Spinal cord (tissue), 10 donors: Measurements from ENCODE around the gene APOF. TPM values are rescaled to one million over a fixed set of nuclear protein-coding genes. Genes with fewer than 3 reads are reported as not detected.
"Not testable (repeated sequence)": the region's sequence is repeated elsewhere in the genome, so short reads cannot be mapped to it uniquely, and the experiment has no call there.

ENCODE experiments used
- DNase-seq, 6 donors: peaks; one replicate each; pipeline versions ENCODE4 v3.0.0 to v3.0.0-alpha.2; 2013 to 2015; ENCODE audit warnings: low spot score in 6 of 6, low read depth in 4 of 6
- H3K27ac ChIP-seq: one replicate; pipeline ENCODE4 v1.5.1; 2013; ENCODE audit warnings: low read depth, low read length, control low read depth
- H3K27me3 ChIP-seq: one replicate; pipeline ENCODE4 v1.6.1; 2013; ENCODE audit warnings: low read length; ENCODE audit not compliant: control insufficient read depth, insufficient read depth
- H3K36me3 ChIP-seq: one replicate; pipeline ENCODE4 v1.6.1; 2013; ENCODE audit warnings: low read length; ENCODE audit not compliant: control insufficient read depth, insufficient read depth
- H3K4me1 ChIP-seq: one replicate; pipeline ENCODE4 v1.6.1; 2013; ENCODE audit warnings: low read length; ENCODE audit not compliant: control insufficient read depth, insufficient read depth
- H3K4me3 ChIP-seq: one replicate; pipeline ENCODE4 v1.5.1; 2013; ENCODE audit warnings: low read depth, low read length, control low read depth
- H3K9me3 ChIP-seq: one replicate; pipeline ENCODE4 v1.6.1; 2013; ENCODE audit warnings: low read length; ENCODE audit not compliant: control insufficient read depth, insufficient read depth
- WGBS: methylation state at CpG from one replicate; pipeline ENCODE4 v1.1.5; 2013; ENCODE audit warnings: missing lambda C conversion rate; ENCODE audit not compliant: insufficient coverage; 5-methylcytosine and 5-hydroxymethylcytosine counted together
- polyA plus RNA-seq, 2 donors: library from polyadenylated mRNA; unstranded; fragments of 120-200 nt; gene quantifications; one replicate each; pipeline ENCODE4 v1.2.1, GENCODE V29; 2013; ENCODE audit not compliant: insufficient read length in 2 of 2
- total RNA-seq, 2 donors: library from RNA; depleted of rRNA in 1 of 2; stranded (reverse); fragments of 120-200 nt in 1 of 2; fragments of >200 nt in 1 of 2; gene quantifications; one replicate each; pipeline versions ENCODE4 v1.2.3 to v1.2.4, GENCODE V29; 2013 to 2014
- donor health status: healthy.

The APOF gene
- total and polyA plus RNA-seq, 4 donors, result 0.12 TPM; not detected in 3

DNA sequence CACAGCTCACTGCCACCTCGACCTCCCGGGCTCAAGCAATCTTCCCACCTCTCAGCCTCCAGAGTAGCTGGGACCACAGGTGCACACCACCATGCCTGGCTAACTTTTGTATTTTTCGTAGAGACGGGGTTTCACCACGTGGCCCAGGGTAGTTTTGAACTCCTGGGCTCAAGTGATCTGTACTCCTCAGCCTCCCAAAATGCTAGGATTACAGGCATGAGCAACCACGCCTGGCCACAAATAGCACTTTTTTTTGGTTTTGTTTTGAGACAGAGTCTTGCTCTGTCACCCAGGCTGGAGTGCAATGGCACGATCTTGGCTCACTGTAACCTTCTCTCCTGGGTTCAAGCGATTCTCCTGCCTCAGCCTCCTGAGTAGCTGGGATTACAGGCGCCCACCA, 15.4 kb downstream of the APOF start:
- not testable (repeated sequence) for H3K4me1 ChIP-seq, H3K9me3 ChIP-seq, H3K4me3 ChIP-seq, DNase-seq, H3K27ac ChIP-seq, H3K27me3 ChIP-seq
- peaks cover 78% of the 10 kb centered on the region for H3K36me3 ChIP-seq
- WGBS, result 96% methylated on average over 6 of the region's 9 CpGs

DNA sequence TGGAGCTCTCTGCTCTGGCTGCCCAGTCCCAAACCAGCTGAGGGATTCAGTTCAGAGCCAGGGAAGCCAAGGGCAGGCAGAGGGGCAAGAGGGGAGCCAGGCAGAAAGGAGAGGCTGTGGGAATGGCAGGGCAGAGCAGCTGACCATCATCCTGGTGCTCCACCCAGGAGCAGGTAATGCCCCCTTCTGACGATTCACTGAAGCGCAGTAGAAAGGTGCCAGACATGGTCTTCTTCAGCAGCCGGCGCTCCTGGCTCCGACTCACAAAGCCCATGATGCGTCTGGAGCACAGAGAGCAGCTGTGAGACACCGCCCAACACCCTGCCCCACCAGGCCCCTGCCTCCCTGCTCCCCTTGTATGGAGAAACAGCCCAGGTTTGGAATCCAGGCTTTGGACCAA, 16.0 kb downstream of the APOF start:
- no peak overlapping the region for H3K27ac ChIP-seq
- H3K36me3 ChIP-seq, result peaks cover 77% of the 10 kb centered on the region
- no peaks in the 10 kb centered on the region for H3K4me1 ChIP-seq
- WGBS, result 72% methylated on average over 7 of the region's 7 CpGs
- no peaks in the 10 kb centered on the region for H3K9me3 ChIP-seq
- no peak overlapping the region for H3K4me3 ChIP-seq
- H3K27me3 ChIP-seq, result no peaks in the 10 kb centered on the region
- no peak for DNase-seq

DNA sequence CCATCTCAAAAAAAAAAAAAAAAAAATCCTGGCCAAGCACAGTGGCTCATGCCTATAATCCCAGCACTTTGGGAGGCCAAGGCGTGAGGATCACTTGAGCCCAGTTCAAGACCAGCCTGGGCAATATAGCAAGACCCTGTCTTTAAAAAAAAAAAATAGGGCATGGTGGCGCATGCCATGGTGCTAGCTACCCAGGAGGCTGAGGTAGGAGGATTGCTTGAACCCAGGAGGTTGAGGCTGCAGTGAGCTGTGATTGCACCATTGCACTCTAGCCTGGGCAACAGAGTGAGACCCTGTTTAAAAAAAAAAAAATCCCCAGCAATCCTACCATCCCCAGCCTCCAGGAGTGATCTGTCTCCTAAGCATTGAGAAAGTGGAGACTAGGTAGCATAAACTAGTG, 20.4 kb downstream of the APOF start:
- peaks cover 38% of the 10 kb centered on the region for H3K36me3 ChIP-seq
- not testable (repeated sequence) for DNase-seq, H3K9me3 ChIP-seq, H3K27me3 ChIP-seq, H3K4me3 ChIP-seq, H3K4me1 ChIP-seq, H3K27ac ChIP-seq
- 100% methylated on average over 1 of the region's 2 CpGs for WGBS

DNA sequence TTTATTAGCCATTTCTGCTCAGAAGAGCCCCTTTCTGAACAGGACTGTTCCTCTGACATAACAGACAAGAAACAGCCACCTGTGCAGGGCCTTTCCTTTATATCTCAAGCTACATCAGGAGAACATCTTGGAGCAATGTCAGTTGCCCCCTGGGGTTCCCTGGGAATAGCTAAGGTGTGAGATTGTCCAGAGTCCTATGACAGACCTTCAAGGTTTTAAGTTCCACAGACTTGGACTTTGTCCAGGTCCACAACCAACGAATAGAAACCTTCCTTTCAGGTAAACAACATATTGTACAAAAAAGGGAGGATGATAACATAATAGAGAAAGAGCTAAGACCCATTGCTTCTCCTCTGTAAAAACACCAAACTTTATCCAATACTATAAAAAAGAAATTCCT, 21.0 kb downstream of the APOF start:
- Histone ChIP-seq H3K9me3 (no peaks in the 10 kb centered on the region), H3K27ac (no peak overlapping the region), H3K4me3 (no peak overlapping the region), H3K4me1 (no peaks in the 10 kb centered on the region), H3K27me3 (no peaks in the 10 kb centered on the region), H3K36me3 (peaks cover 33% of the 10 kb centered on the region)
- no CpG with 5 or more reads among the region's 1 CpG for WGBS
- no peak for DNase-seq

- H3K27ac ChIP-seq, result no peak overlapping the region
- no peaks in the 10 kb centered on the region for H3K27me3 ChIP-seq
- no peaks in the 10 kb centered on the region for H3K9me3 ChIP-seq
- DNase-seq, result no peak
- H3K36me3 ChIP-seq, result peaks cover 15% of the 10 kb centered on the region
- peaks cover 4% of the 10 kb centered on the region for H3K4me1 ChIP-seq
- no CpG with 5 or more reads among the region's 1 CpG for WGBS
- H3K4me3 ChIP-seq, result no peak overlapping the region
These were observed 23.6 kb downstream of the APOF start for GRCh38 chr12:56339158-56339422.

DNA sequence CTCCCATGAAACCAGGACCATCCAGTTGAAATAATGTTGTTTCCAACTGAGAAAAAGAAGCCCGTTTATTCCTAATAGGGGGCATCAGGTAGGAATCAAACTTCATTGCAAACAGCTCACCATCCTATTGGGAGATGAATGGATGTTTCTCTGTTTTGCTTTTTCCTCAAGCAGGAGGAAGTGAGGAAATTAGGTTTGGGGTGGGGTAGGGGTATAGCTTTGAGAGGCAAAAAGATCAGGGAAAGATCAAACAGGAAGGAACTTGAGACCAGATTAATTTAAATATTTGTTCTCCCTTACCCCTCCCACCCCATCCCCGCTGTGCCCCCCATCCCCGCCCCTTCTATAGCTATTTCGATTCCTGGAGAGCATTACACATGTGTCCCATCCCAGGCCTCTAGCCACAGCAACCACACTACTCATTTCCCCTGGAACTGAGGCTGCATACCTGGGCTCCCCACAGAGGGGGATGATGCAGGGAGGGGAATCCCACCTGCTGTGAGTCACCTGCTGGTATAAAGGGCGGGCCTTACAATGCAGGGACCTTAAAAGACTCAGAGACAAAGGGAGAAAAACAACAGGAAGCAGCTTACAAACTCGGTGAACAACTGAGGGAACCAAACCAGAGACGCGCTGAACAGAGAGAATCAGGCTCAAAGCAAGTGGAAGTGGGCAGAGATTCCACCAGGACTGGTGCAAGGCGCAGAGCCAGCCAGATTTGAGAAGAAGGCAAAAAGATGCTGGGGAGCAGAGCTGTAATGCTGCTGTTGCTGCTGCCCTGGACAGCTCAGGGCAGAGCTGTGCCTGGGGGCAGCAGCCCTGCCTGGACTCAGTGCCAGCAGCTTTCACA, 24.1 kb downstream of the APOF start, which contains the start of gene IL23A:
Gene IL23A (plus strand): TSS at position 577 of the 850 bp plus-strand sequence. CDS start 161 bp downstream, at position 738.
- no peak within 1 kb of the TSS for H3K4me3 ChIP-seq
- peaks cover 10% of the 10 kb centered on the region for H3K36me3 ChIP-seq
- H3K4me1 ChIP-seq, result peaks cover 4% of the 10 kb centered on the region
- no peak within 1 kb of the TSS for H3K27ac ChIP-seq
- no peaks in the 10 kb centered on the region for H3K27me3 ChIP-seq
- WGBS, result 20% methylated on average over 5 of the region's 9 CpGs
- no peak for DNase-seq
- H3K9me3 ChIP-seq, result no peaks in the 10 kb centered on the region

- Histone ChIP-seq H3K9me3 (no peaks in the 10 kb centered on the region), H3K4me3 (no peak overlapping the region), H3K27ac (no peak overlapping the region), H3K36me3 (peaks cover 2% of the 10 kb centered on the region), H3K27me3 (no peaks in the 10 kb centered on the region), H3K4me1 (peaks cover 10% of the 10 kb centered on the region)
- no peak for DNase-seq
- 86% methylated on average over 5 of the region's 8 CpGs for WGBS
These were observed 24.9 kb downstream of the APOF start for GRCh38 chr12:56337753-56338251.

DNA sequence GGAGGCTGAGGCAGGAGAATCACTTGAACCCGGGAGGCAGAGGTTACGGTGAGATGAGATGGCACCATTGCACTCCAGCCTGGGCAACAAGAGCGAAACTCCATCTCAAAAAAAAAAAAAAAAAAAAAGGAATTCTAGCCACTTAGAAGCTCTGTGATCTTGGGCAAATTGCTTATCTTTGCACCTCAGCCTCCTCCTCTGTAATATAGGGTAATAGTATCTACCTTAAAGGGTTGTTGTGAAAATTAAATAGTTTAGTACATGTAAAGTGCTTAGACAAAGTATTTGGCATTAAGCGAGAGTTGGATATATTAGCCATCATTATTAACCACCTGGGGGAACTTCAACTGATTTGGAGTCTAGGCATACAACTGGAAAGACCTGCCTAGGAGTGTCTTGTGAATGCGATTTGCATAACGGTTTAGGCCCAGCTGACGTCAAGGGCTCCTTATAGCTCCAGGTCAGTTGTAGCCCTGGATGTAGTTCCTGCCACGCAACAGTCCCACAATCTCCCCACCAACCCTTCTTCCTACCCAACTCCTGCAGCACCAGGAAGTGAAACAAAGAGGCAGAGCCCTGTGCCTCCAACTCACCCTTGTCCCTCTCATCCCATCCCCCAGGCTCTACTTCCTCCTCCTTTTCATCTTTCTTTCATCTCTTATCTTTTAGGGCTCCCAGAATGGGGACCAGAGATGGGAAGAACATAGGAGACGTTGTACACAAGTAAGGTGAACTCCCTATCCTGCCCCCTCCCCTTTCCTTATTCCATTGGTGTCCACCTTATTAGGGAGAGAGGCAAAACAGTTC, 26.1 kb downstream of the APOF start:
- Histone ChIP-seq H3K27ac (no peak overlapping the region), H3K4me1 (peaks cover 15% of the 10 kb centered on the region), H3K9me3 (no peaks in the 10 kb centered on the region), H3K4me3 (no peak overlapping the region), H3K27me3 (no peaks in the 10 kb centered on the region), H3K36me3 (no peaks in the 10 kb centered on the region)
- WGBS, result 82% methylated on average over 2 of the region's 9 CpGs
- DNase-seq, result no peak

GRCh38 chr12:56335527-56335926, 27.1 kb downstream of the APOF start:
- not testable (repeated sequence) for DNase-seq, H3K4me3 ChIP-seq, H3K36me3 ChIP-seq, H3K27me3 ChIP-seq, H3K27ac ChIP-seq, H3K9me3 ChIP-seq
- peaks cover 15% of the 10 kb centered on the region for H3K4me1 ChIP-seq
- WGBS, result 93% methylated on average over 5 of the region's 8 CpGs

- Histone ChIP-seq H3K27ac (peak overlapping the region; percentile 96), H3K9me3 (no peaks in the 10 kb centered on the region), H3K36me3 (no peaks in the 10 kb centered on the region), H3K27me3 (no peaks in the 10 kb centered on the region), H3K4me3 (peak overlapping the region; percentile 76), H3K4me1 (peaks cover 15% of the 10 kb centered on the region)
- no peak for DNase-seq
- no CpG with 5 or more reads among the region's 6 CpGs for WGBS
These were observed 28.2 kb downstream of the APOF start for GRCh38 chr12:56334490-56334793.
